ENCODE results near the gene WNT7B. TPM values are rescaled to one million over a fixed set of nuclear protein-coding genes. Genes with fewer than 3 reads are reported as not detected.

The WNT7B gene
- polyA plus RNA-seq, 1 of the 3 experiments (the other 2 are of a cell fraction): 0.13 TPM

DNA sequence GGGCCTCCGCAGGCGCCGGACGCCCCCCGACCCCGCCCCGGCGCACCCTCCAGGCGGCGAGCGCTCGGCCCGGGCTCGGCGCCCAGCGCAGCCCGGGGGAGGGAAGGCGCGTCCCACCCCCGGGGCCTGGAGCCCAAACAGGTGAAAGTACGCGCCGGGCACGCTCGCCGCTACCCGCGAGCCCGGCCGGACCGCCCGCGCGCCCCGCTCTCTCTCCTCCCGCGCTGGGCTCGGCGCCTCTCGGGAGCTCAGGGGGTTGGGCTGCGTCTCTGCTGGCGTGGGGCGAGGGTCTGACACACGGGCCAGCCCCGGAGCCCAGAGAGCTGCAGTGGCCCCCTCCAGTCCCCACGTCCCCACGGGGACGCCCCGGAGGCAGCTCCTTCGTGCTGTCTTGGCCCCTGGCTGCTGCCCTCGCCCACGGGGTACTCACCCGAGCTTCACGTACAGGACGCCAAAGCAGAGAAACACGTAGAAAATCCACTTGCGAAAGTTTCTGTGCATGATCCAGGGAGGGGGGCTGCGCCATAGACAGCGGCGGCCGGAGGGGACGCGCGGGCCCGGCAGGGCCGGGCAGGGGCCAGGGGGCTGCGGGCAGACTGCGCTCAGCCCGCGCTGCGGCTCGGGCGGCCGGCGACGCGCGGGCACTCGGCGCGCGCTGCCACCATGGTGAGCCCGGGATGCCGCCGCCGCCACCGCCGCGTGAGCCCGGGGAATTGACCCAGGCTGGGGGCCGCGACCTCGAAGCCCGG lies 534 bp downstream of the WNT7B start:
- H2AFZ ChIP-seq (ENCODE audit: low read depth): no peak overlapping the region
- no peaks in the 10 kb centered on the region for H3K9me3 ChIP-seq
- peak overlapping the region; percentile 10 to 43; a peak in 3 of 4 replicates for H3K4me3 ChIP-seq (ENCODE audit: low read depth in 2 of 2, low read length in 1 of 2)
- H3K36me3 ChIP-seq (replicated peaks in 1 of 2; ENCODE audit: control insufficient read depth in 1 of 2, insufficient read depth in 2 of 2, low read length in 1 of 2): no peaks in the 10 kb centered on the region
- peaks cover 54% of the 10 kb centered on the region for H3K27me3 ChIP-seq (ENCODE audit: insufficient read depth)
- peaks cover 0 to 8% of the 10 kb centered on the region in 2 experiments; a peak in 1 of 4 replicates for H3K4me1 ChIP-seq (ENCODE audit: control insufficient read depth in 1 of 2, insufficient read depth in 2 of 2, low read depth in 1 of 2, low read length in 1 of 2)
- DNase-seq: peak; percentile 62
- no peaks in the 10 kb centered on the region for H3K79me2 ChIP-seq (ENCODE audit: insufficient read depth)
- H3K4me2 ChIP-seq: peak overlapping the region; percentile 76
- H3K9ac ChIP-seq: no peak overlapping the region
- WGBS (ENCODE audit: low lambda C conversion rate): under 1% methylated on average over 12 of the region's 94 CpGs
- H3F3A ChIP-seq (replicated peaks; ENCODE audit: insufficient read depth): no peaks in the 10 kb centered on the region
- no peak overlapping the region for H3K27ac ChIP-seq (ENCODE audit: low read depth in 2 of 2, low read length in 1 of 2)
- TF ChIP-seq, protein P1, sequence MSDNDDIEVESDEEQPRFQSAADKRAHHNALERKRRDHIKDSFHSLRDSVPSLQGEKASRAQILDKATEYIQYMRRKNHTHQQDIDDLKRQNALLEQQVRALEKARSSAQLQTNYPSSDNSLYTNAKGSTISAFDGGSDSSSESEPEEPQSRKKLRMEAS (IDR thresholded peaks at IDR 0.05; ENCODE audit: low read depth): no peak
- no peak for TF ChIP-seq TAF1 (IDR thresholded peaks at IDR 0.05; ENCODE audit: borderline replicate concordance, low read depth, low read length)
- TF ChIP-seq, protein P2, sequence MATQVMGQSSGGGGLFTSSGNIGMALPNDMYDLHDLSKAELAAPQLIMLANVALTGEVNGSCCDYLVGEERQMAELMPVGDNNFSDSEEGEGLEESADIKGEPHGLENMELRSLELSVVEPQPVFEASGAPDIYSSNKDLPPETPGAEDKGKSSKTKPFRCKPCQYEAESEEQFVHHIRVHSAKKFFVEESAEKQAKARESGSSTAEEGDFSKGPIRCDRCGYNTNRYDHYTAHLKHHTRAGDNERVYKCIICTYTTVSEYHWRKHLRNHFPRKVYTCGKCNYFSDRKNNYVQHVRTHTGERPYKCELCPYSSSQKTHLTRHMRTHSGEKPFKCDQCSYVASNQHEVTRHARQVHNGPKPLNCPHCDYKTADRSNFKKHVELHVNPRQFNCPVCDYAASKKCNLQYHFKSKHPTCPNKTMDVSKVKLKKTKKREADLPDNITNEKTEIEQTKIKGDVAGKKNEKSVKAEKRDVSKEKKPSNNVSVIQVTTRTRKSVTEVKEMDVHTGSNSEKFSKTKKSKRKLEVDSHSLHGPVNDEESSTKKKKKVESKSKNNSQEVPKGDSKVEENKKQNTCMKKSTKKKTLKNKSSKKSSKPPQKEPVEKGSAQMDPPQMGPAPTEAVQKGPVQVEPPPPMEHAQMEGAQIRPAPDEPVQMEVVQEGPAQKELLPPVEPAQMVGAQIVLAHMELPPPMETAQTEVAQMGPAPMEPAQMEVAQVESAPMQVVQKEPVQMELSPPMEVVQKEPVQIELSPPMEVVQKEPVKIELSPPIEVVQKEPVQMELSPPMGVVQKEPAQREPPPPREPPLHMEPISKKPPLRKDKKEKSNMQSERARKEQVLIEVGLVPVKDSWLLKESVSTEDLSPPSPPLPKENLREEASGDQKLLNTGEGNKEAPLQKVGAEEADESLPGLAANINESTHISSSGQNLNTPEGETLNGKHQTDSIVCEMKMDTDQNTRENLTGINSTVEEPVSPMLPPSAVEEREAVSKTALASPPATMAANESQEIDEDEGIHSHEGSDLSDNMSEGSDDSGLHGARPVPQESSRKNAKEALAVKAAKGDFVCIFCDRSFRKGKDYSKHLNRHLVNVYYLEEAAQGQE (IDR thresholded peaks at IDR 0.05; ENCODE audit: low read depth, low read length): no peak
- no peak for TF ChIP-seq CHD2 (IDR thresholded peaks at IDR 0.05; ENCODE audit: low read length, partially characterized antibody)
- no peak for TF ChIP-seq FOXJ3 (CRISPR knock-in tag; IDR thresholded peaks at IDR 0.05)
- TF ChIP-seq, protein P3, sequence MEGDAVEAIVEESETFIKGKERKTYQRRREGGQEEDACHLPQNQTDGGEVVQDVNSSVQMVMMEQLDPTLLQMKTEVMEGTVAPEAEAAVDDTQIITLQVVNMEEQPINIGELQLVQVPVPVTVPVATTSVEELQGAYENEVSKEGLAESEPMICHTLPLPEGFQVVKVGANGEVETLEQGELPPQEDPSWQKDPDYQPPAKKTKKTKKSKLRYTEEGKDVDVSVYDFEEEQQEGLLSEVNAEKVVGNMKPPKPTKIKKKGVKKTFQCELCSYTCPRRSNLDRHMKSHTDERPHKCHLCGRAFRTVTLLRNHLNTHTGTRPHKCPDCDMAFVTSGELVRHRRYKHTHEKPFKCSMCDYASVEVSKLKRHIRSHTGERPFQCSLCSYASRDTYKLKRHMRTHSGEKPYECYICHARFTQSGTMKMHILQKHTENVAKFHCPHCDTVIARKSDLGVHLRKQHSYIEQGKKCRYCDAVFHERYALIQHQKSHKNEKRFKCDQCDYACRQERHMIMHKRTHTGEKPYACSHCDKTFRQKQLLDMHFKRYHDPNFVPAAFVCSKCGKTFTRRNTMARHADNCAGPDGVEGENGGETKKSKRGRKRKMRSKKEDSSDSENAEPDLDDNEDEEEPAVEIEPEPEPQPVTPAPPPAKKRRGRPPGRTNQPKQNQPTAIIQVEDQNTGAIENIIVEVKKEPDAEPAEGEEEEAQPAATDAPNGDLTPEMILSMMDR (IDR thresholded peaks at IDR 0.05): no peak
- TF ChIP-seq, protein P4, sequence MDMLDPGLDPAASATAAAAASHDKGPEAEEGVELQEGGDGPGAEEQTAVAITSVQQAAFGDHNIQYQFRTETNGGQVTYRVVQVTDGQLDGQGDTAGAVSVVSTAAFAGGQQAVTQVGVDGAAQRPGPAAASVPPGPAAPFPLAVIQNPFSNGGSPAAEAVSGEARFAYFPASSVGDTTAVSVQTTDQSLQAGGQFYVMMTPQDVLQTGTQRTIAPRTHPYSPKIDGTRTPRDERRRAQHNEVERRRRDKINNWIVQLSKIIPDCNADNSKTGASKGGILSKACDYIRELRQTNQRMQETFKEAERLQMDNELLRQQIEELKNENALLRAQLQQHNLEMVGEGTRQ (IDR thresholded peaks at IDR 0.05; ENCODE audit: borderline replicate concordance, low read depth, low read length): no peak
- no peak for TF ChIP-seq TEAD4 (IDR thresholded peaks at IDR 0.05; ENCODE audit: borderline replicate concordance, insufficient read depth)
- TF ChIP-seq EZH2phosphoT487 (IDR thresholded peaks at IDR 0.05; ENCODE audit: borderline replicate concordance, low read depth): no peak
- H4K20me1 ChIP-seq (ENCODE audit: insufficient read depth): peaks cover 13% of the 10 kb centered on the region; the same call in 1 of the 2 replicates
- ChIA-PET POLR2A (no interaction called here), CTCF (interaction anchor here (0.6 to 1.3 kb wide), 7 partner anchors 9 to 1911 kb away, joined by 3 to 4 read pairs (median 3); no protein-coding TSS in a partner anchor)
- H3K9me2 ChIP-seq: no peaks in the 10 kb centered on the region
